ENCODE results near the gene PARP6.
"Not testable (repeated sequence)": the region's sequence is repeated elsewhere in the genome, so short reads cannot be mapped to it uniquely, and the experiment has no call there.

Gene PARP6

GRCh38 chr15:72280751-72281150 lies 8.4 kb upstream of the PARP6 start:
- DNase-seq, result no peak

GRCh38 chr15:72278737-72279136 lies 6.4 kb upstream of the PARP6 start:
- DNase-seq, result no peak

- no peak for DNase-seq
Observed at GRCh38 chr15:72276326-72276700, 4.0 kb upstream of the PARP6 start.

GRCh38 chr15:72275635-72276325 lies 3.4 kb upstream of the PARP6 start:
- DNase-seq, result not testable (repeated sequence)

GRCh38 chr15:72272997-72273352 lies 621 bp upstream of the PARP6 start:
- no peak for DNase-seq

GRCh38 chr15:72271895-72272212 lies 500 bp downstream of the PARP6 start:
- DNase-seq, result peak in 3 of 51 donors; percentile 9 to 64 (median 36)

GRCh38 chr15:72271221-72271620 lies 1.1 kb downstream of the PARP6 start:
- no peak for DNase-seq

GRCh38 chr15:72269739-72270138 lies 2.6 kb downstream of the PARP6 start:
- DNase-seq, result no peak

- DNase-seq, result no peak
Observed at GRCh38 chr15:72265031-72265430, 7.3 kb downstream of the PARP6 start.

GRCh38 chr15:72252663-72253299 lies 19.6 kb downstream of the PARP6 start:
- no peak for DNase-seq

- DNase-seq, result no peak
Observed at GRCh38 chr15:72249142-72249810, 23.1 kb downstream of the PARP6 start.

GRCh38 chr15:72248514-72248913 lies 23.8 kb downstream of the PARP6 start:
- no peak for DNase-seq

GRCh38 chr15:72242775-72243370 lies 29.5 kb downstream of the PARP6 start:
- DNase-seq, result no peak

- DNase-seq, result no peak
Observed at GRCh38 chr15:72239652-72240051, 32.7 kb downstream of the PARP6 start.

GRCh38 chr15:72238586-72238985 lies 33.8 kb downstream of the PARP6 start:
- no peak for DNase-seq

GRCh38 chr15:72237853-72238224 lies 34.5 kb downstream of the PARP6 start:
- DNase-seq, result no peak

- peak in 7 of 51 donors; percentile 1 to 48 (median 14) for DNase-seq
Observed at GRCh38 chr15:72237029-72237852, 35.1 kb downstream of the PARP6 start.

- DNase-seq, result no peak
Observed at GRCh38 chr15:72236381-72237003, 35.9 kb downstream of the PARP6 start.

GRCh38 chr15:72235298-72235697 lies 37.1 kb downstream of the PARP6 start:
- DNase-seq, result no peak

GRCh38 chr15:72233769-72234168 lies 38.6 kb downstream of the PARP6 start:
- no peak for DNase-seq

- DNase-seq, result peak in 1 of 51 donors; percentile 80
Observed at GRCh38 chr15:72231833-72232478, 40.4 kb downstream of the PARP6 start.
